ENCODE measurements around the gene BRCC3.
A peak's percentile ranks its signal among the peaks of the same experiment; 100 is the strongest.

Gene BRCC3

DNA sequence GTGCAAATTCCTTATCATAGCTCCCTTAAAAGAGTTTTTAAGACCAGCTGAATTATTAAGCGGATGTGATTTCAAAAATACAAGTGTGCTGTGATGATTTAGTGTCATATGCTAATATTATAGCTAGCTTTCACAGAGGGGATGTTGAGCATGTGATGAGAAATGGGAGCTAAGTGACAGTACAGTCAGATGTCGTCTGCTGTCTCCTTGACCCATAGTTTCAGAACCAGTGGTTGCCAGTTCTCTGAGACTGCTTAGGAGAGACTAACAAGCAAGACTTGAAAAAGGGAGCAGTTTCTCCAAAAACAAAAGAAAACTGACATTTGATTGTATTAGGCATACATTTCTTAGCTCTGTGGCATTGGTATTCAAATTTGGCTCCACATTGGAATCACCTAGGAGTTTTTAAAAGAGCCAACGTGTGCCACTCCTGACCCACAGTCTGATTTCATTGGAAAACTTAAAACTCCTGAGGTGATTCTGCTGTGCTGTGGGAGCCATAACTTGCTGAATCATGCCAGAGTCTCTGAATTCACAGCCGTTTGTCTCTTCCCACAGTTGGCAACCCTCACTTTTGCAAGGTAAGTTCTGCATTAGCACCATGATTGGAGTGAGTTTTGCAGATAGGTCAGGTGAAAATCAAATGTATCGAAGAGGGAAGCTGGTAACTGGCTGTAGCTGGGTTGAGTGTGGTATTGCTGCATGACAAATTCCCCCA, 24.3 kb upstream of the BRCC3 start:
- no peak for TF ChIP-seq CTCF (IDR thresholded peaks at IDR 0.05; ENCODE audit: extremely low read depth, insufficient read depth, missing control alignments)
- in situ Hi-C loops (cut with MboI; ENCODE audit: low pct_unique_long_range_greater_than_20kb, low sequenced_read_pairs, unreplicated experiment), result no loop called here
- DNase-seq (ENCODE audit: low spot score), result no peak

GRCh38 chrX:155048977-155049619, 22.2 kb upstream of the BRCC3 start:
- in situ Hi-C loops (cut with MboI; ENCODE audit: low pct_unique_long_range_greater_than_20kb, low sequenced_read_pairs, unreplicated experiment), result no loop called here
- peak; percentile 63 for TF ChIP-seq CTCF (IDR thresholded peaks at IDR 0.05; ENCODE audit: extremely low read depth, insufficient read depth, missing control alignments)
- DNase-seq (ENCODE audit: low spot score), result no peak

- no peak for TF ChIP-seq CTCF (IDR thresholded peaks at IDR 0.05; ENCODE audit: extremely low read depth, insufficient read depth, missing control alignments)
- in situ Hi-C loops (cut with MboI; ENCODE audit: low pct_unique_long_range_greater_than_20kb, low sequenced_read_pairs, unreplicated experiment), result no loop called here
- DNase-seq (ENCODE audit: low spot score), result no peak
Observed at GRCh38 chrX:155052738-155053498, 18.4 kb upstream of the BRCC3 start.

DNA sequence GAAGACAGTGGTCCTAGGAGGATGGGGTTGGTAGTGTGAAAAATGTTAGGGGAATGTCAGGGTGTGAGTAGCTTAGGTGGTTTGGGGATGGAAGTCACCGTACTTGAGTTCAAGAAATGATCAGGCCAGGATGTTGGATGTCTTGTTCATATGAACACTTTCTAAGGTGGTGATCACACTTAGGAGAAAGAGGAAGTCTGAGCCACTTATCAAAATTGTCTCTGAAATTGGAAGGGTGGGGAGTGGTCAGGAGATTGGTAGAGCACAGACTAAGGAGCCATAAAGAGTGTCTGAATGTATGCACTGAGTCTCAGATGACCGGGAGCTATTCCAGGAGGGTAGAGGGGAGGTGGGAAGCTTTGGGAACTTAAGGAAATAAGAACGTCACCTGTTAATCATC, 17.7 kb upstream of the BRCC3 start:
- no peak for DNase-seq (ENCODE audit: low spot score)
- TF ChIP-seq CTCF (IDR thresholded peaks at IDR 0.05; ENCODE audit: extremely low read depth, insufficient read depth, missing control alignments), result no peak
- in situ Hi-C loops (cut with MboI; ENCODE audit: low pct_unique_long_range_greater_than_20kb, low sequenced_read_pairs, unreplicated experiment), result no loop called here

GRCh38 chrX:155054255-155054654, 17.1 kb upstream of the BRCC3 start:
- DNase-seq (ENCODE audit: low spot score), result no peak
- no peak for TF ChIP-seq CTCF (IDR thresholded peaks at IDR 0.05; ENCODE audit: extremely low read depth, insufficient read depth, missing control alignments)
- in situ Hi-C loops (cut with MboI; ENCODE audit: low pct_unique_long_range_greater_than_20kb, low sequenced_read_pairs, unreplicated experiment), result no loop called here

- DNase-seq (ENCODE audit: low spot score), result no peak
- in situ Hi-C loops (cut with MboI; ENCODE audit: low pct_unique_long_range_greater_than_20kb, low sequenced_read_pairs, unreplicated experiment), result no loop called here
- no peak for TF ChIP-seq CTCF (IDR thresholded peaks at IDR 0.05; ENCODE audit: extremely low read depth, insufficient read depth, missing control alignments)
Observed at GRCh38 chrX:155055494-155055893, 15.8 kb upstream of the BRCC3 start.
